ENCODE results near the gene CDH4.

GRCh38 chr20:61439251-61439650 lies 187.2 kb downstream of the CDH4 start:
- no peak for TF ChIP-seq POLR2A (IDR thresholded peaks at IDR 0.05)
- TF ChIP-seq CTCF (IDR thresholded peaks at IDR 0.05) = no peak

All from ovary (tissue), 3 donors.